Fibroblast of skin of back (primary cell): ENCODE measurements around the gene THBS2.

Source experiments
- DNase-seq: peaks from one replicate; pipeline ENCODE4 v3.0.0-alpha.2; 2013

THBS2 gene

GRCh38 chr6:169230946-169231789, 22.5 kb downstream of the THBS2 start:
- no peak for DNase-seq

GRCh38 chr6:169230322-169230665, 23.4 kb downstream of the THBS2 start:
- DNase-seq = no peak

GRCh38 chr6:169229615-169230321, 23.9 kb downstream of the THBS2 start:
- no peak for DNase-seq

DNA sequence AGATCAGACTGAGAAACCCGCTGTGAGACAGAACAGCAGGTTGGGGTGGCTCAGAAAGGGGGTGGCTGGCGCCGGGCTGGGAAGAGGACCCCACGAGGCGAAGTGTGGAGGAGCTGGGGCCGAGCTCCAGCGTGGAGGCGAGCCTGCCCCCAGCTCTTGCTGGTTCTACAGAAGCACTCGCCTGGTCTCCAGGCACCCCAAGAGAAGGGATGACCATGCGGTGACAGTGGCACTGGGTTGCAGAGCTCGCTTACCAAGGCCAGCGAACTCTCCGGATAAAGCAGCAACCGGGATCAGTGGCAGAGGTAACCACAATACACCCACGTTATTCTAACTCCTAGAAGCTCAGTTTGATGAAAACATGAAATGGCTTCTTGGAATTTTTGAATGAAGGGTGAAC, 26.5 kb downstream of the THBS2 start:
- no peak for DNase-seq

GRCh38 chr6:169225887-169226286, 27.8 kb downstream of the THBS2 start:
- no peak for DNase-seq

DNA sequence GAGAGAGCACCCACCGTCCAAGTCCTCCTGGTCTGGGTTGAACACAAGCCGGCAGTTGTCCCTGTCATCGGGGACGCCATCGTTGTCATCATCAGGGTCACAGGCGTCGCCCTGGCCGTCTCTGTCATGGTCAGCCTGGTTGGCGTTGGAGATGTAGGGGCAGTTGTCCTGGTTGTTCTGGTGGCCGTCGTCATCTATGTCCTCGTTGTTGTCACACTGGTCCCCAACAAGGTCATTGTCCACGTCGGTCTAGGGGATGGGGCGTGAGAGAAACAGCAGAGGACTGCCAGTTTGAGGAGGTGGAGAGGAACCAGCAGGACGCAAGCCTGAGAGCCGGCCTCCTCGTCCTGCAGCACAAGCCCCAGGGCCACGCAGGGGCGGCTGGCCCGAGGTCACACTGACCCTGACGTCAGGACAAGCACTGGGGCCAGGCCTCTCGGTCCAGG, 28.5 kb downstream of the THBS2 start:
- no peak for DNase-seq

DNA sequence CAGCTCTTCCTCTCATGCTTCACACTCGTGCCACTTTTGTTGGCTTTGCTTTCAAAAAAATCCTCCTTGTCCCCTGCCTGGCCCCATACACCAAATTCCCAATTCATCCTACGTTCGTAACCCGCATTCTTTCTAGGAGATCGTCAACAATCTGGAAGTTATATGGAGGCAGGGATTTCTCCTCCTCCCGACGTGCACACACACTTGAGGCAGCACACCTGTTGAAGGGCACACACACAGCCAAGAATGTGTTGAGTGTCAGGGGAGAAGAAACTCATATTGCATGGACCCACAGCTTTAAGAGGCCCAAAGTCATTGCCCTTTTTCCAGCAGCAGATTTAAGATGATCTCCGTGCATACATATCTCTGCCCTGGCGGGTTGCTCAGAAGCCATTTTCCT, 28.9 kb downstream of the THBS2 start:
- no peak for DNase-seq

GRCh38 chr6:169224185-169224695, 29.4 kb downstream of the THBS2 start:
- DNase-seq = peak; percentile 53

- DNase-seq = no peak
Measured at GRCh38 chr6:169223006-169223405, 30.6 kb downstream of the THBS2 start.

DNA sequence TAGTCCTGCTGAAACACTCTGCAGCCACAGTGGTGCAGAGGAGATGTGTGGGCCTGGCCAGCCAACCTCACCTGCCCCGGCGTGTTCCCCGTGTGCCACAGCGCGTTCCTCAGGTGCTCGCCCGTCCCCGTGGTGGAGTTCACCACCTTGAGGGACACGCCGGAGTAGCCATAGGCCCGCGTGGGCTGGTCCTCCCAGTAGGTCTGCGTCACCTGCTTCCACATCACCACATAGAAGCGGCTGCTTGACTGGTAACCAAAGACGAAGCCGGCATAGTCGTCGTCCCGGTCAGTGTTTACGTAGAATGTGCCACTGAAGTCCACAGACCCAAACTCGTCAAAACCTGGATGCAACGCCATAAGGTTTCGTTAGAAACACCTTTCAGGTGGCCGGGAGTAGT, 31.5 kb downstream of the THBS2 start:
- DNase-seq = no peak

- no peak for DNase-seq
Measured at GRCh38 chr6:169221264-169221663, 32.4 kb downstream of the THBS2 start.

GRCh38 chr6:169220068-169220964, 33.3 kb downstream of the THBS2 start:
- no peak for DNase-seq

GRCh38 chr6:169217972-169218371, 35.7 kb downstream of the THBS2 start:
- no peak for DNase-seq

DNA sequence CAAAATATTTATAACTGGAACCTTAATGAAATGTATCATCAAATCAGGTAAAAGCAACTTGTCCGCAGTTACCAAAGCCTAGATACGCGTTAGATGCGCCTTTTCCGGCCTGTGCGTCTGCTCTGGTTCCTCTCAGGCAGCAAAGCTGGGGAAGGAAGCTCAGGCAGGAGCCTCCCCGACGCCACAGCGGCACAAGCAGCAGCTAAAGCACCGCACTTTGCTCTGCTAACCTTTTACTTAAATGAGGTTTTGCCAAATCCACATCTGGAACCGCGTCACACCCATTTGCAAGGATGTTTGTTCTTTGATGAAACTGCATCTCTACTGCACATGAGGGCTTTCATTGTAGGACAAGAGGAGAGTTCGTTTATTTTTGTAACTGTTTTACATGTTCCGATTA, 36.8 kb downstream of the THBS2 start:
- DNase-seq = no peak

DNA sequence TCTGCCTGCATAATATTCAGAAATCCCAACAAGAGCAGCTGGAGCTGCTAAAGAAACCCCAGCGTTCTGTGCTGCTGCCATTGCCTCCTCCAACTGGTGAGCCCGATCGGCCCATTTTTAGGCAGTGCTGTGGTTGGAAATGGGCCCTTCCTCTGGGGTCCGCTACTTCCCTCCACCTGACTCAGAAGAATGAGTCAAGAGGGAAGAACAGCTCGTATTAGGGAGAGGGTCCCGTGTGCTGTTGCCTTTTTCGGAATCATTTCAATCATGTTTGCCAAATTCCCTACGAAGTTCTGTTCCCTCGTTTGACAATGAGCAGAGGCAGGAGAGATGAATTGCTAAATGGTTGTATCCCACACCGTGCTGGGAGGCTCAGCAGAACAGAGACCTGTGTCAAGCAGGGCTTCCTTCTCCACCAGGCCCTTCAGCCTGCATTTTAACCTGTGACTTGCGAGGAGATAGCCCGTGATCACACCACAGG, 38.4 kb downstream of the THBS2 start:
- DNase-seq = no peak

- peak; percentile 88 for DNase-seq
Measured at GRCh38 chr6:169214789-169215188, 38.9 kb downstream of the THBS2 start.

DNA sequence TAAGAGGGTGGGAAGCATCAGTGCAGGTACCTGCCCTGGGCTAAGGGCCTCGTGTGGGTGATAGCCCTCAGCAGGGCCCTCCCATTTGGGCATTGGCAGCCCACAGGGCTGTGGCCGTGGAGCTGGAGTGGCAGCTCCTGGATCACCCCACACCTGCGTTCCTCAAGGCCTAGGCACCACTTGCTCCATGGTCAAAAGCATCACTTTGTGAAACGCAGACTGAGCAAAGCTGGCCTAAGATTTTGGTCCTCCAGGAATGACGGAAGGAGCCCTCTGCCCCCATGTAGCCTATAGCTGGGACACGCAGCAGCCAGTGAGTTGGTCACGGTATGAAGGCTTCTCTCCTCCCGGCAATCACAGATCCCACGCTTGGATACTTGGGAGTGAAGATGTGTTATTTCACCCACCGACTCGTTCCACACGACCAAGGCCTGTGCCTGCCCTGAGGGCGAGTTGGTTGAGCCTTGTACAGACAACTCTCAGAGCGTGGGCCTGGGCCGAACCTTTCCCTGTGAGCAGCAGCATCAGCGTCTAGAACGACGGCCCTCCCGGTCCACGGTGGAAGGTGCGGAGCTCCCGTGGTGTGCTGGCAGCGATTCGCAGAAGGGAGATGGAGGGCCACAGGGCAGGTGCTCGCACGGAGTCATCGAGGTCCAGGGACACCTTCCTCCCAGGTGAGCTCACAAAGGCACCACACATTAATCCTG, 39.7 kb downstream of the THBS2 start:
- DNase-seq = no peak

DNA sequence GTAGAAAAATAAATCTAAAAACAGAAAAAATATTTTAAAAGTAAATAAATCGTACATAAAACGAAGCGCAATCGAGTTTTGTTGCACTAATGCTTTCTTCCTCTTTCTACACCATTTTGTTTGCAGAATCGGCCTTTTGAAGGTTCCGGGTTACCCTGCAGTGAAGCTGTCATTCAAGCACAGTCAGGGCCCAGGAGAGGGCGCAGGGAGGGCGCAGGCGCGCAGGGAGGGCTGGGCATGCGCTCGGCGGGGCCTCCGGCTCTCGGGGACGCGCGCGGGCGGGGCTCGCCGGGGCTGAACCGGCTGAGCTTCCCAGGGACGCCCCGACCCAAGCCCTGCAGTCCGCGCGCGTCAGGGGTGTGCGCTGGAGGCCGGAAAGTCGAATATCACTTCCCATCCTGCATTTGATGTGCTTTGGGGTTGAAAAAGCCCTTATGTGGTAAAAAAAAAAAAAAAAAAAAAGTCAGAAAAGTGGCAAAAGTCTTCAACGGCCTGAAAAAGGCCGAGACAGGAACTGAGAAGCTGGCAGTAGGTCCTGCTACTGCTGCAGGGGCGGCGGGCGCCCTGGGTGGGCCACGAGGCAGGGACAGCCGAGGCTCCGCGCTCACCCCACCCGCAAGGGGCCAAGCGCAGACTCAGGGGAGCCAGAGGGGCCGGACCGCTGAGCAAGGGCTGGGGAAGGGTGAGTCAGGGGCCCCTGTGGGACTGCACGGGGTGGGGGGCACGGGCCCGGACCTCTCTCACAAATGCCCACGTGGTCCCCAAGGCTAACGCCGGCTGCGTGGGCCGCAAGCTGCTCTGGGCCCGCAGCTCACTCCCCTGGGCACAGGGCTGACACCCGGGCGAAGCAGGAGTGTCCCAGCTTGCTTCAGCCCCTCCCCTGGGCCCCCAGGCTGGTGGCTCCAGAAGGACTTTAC, 40.5 kb downstream of the THBS2 start:
- DNase-seq = peak; percentile 89

DNA sequence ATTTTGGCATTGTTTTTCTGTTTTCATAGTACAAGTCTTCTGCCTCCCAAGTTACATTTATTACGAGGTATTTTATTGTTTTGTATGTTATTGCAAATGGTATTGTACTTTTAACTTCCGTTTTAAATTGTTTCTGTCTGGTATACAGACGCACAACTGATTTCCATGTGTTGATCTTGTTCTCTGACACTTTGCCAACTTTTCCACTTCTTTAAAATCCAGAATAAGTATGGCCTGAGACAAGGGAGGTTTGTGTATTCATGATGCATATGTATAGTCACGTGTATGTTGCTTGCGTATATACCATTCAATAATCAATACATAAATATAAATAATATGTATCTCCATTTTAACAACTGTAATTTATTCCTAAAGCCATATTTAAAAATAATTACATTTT, 41.2 kb downstream of the THBS2 start:
- DNase-seq = no peak

- DNase-seq = no peak
Measured at GRCh38 chr6:169211881-169212280, 41.8 kb downstream of the THBS2 start.

- DNase-seq = no peak
Measured at GRCh38 chr6:169210611-169211010, 43.0 kb downstream of the THBS2 start.
